HL-60 (cell line): ENCODE results near the gene RASA2.
A peak's percentile ranks its signal among the peaks of the same experiment; 100 is the strongest.

Source experiments
- DNase-seq, 2 experiments: peaks; one replicate each; pipeline ENCODE4 v3.0.0-alpha.2; 2010 to 2020; ENCODE audit warnings: low read depth in 1 of 2, low spot score in 1 of 2
- H3K27ac ChIP-seq: fragments of 250-450 bp; sonication (Bioruptor Pico); replicated peaks from 2 replicates; pipeline ENCODE4 v1.5.1; 2020; ENCODE audit warnings: mild to moderate bottlenecking, moderate library complexity
- H3K27me3 ChIP-seq: fragments of 250-450 bp; sonication (Bioruptor Pico); 2 replicates; pipeline ENCODE4 v1.5.1; 2021; ENCODE audit warnings: mild to moderate bottlenecking, moderate library complexity; ENCODE audit not compliant: insufficient read depth, poor library complexity, severe bottlenecking
- H3K4me3 ChIP-seq: replicated peaks from 2 replicates; pipeline ENCODE4 v1.5.1; 2011; ENCODE audit warnings: mild to moderate bottlenecking, control low read depth, low read length; ENCODE audit not compliant: insufficient read depth
- CTCF ChIP-seq: IDR thresholded peaks from one replicate; pipeline ENCODE4 v1.5.1; 2011; ENCODE audit warnings: low read length, control low read depth, inconsistent platforms; ENCODE audit not compliant: insufficient read depth
- GABPA ChIP-seq: IDR thresholded peaks from 2 replicates; pipeline ENCODE4 v1.6.1; 2012; ENCODE audit warnings: low read depth
- POLR2AphosphoS5 ChIP-seq: IDR thresholded peaks from 2 replicates; pipeline ENCODE4 v1.6.1; 2012; ENCODE audit warnings: low read depth
- REST ChIP-seq: IDR thresholded peaks from 2 replicates; pipeline ENCODE4 v1.6.1; 2012; ENCODE audit warnings: low read depth; ENCODE audit not compliant: insufficient replicate concordance
- SPI1 ChIP-seq: IDR thresholded peaks from 2 replicates; pipeline ENCODE4 v1.6.1; 2012; ENCODE audit warnings: low read depth, mild to moderate bottlenecking, borderline replicate concordance

The RASA2 gene

DNA sequence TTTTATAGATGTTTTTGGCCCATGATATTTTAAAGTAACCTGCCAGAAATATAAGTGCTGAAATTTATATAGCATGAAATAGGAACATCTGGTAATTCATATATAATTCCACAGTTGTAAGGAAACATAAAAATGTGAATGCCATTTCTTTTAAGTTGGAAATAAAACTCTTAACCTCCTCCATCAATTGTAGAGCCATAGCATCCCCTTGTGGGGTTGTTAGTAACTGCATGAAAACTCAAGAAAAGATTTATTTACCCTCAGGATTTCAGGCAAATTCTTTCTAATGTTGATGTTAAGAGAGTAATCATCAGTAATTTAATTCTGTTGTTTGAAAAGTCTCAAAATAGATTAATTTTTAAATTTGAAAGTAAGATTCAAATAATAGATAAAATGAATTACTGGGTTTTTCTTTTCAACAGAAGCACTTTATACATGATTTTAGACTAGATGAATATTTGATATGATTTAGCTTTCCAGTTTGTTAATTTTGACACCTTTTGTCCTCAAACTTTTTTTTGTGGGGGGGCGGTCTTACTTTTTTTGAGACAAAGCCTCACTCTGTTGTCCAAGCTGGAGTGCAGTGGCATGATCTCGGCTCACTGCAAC is 74.7 kb downstream of the RASA2 start:
- H3K27me3 ChIP-seq, result no peaks in the 10 kb centered on the region
- no peak overlapping the region for H3K4me3 ChIP-seq
- no peak overlapping the region for H3K27ac ChIP-seq
- no peak for TF ChIP-seq SPI1
- TF ChIP-seq CTCF, result peak; percentile 93
- no peak for TF ChIP-seq REST
- DNase-seq, result peak in 1 of 2 experiments; percentile 48

- no peak for TF ChIP-seq REST
- TF ChIP-seq POLR2AphosphoS5, result no peak
- TF ChIP-seq CTCF, result no peak
- TF ChIP-seq SPI1, result no peak
- no peak for TF ChIP-seq GABPA
Measured at GRCh38 chr3:141564241-141564640, 77.4 kb downstream of the RASA2 start.

GRCh38 chr3:141570068-141570467 is 83.2 kb downstream of the RASA2 start:
- H3K27ac ChIP-seq, result no peak overlapping the region
- DNase-seq, result no peak
- H3K27me3 ChIP-seq, result no peaks in the 10 kb centered on the region
- H3K4me3 ChIP-seq, result no peak overlapping the region
- TF ChIP-seq CTCF (no peak), SPI1 (no peak), REST (no peak), POLR2AphosphoS5 (no peak)

More at GRCh38 chr3:141564241-141564640, 77.4 kb downstream of the RASA2 start:
- H3K4me3 ChIP-seq, result no peak overlapping the region
- no peak overlapping the region for H3K27ac ChIP-seq
- no peak for DNase-seq
- H3K27me3 ChIP-seq, result no peaks in the 10 kb centered on the region
